A549 treated with GW870086 at 1 μM for 4 hours (cell line): Measurements from ENCODE around the gene SH3GLB1. TPM values are rescaled to one million over a fixed set of nuclear protein-coding genes. Genes with fewer than 3 reads are reported as not detected.

Source experiments
- total RNA-seq: library from RNA; stranded (reverse); fragments of 200-300 nt; extraction: Qiagen RNA extraction; gene quantifications from 5 replicates; pipeline ENCODE4 v1.2.3, GENCODE V29; 2022; ENCODE audit warnings: low read depth

SH3GLB1 gene
- total RNA-seq = 30.1 to 40.0 TPM (median 37.3 TPM) in 5 replicates

GRCh38 chr1:86704458-86704971 lies at the start of gene SH3GLB1:
Gene SH3GLB1, plus strand, starts transcription at chr1:86704576. Its CDS starts 324 bp downstream, at chr1:86704900.

Other genes with a start within 250 kb of the SH3GLB1 start
- gene CLCA1, start 235.6 kb upstream of the SH3GLB1 start, total RNA-seq = not detected in 5 replicates
- gene CLCA4, start 157.5 kb upstream of the SH3GLB1 start, total RNA-seq = not detected in 5 replicates
- gene SELENOF, start 209.6 kb downstream of the SH3GLB1 start, total RNA-seq = 149 to 180 TPM (median 163 TPM) in 5 replicates
- 8.2 to 12.4 TPM (median 10.5 TPM) in 5 replicates for gene HS2ST1, start 210.1 kb downstream of the SH3GLB1 start, total RNA-seq